ENCODE data around the gene RPP25. TPM values are rescaled to one million over a fixed set of nuclear protein-coding genes. Genes with fewer than 3 reads are reported as not detected.

The RPP25 gene
- total and polyA plus RNA-seq, 2 donors (not counting 1 experiment from before 2014, with no cell fraction given): 0.92 to 3.1 TPM

DNA sequence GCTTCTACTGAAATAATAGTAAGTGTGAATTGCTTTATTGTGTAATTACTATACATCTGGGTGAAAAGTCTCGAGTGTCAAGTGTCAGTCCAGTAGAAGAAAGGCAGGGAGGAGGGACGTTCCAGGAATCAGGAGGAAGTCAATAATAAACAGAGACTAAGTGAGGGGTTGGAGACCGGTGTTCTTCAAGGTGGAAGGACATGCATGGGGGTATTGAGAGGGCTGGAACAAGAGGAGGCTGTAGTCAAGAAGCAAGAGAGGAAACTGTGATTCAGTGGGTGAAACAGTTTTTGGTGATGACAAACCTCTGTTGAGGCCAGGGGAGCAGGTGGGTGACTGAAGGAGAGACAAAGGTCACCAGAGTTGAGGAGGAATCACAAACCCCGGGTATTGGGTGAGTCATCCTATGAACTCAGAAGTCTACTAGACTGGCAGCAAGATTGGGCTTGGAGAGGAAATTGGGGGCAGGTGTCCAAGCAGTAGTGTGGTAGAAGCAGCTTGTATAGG, 27.2 kb upstream of the RPP25 start:
- Mint-ChIP-seq H3K27me3 (peaks cover 42% of the 10 kb centered on the region), H3K4me3 (no peak overlapping the region), H3K27ac (no peak overlapping the region), H3K4me1 (peaks cover 3% of the 10 kb centered on the region), H3K9me3 (ENCODE audit: insufficient read depth) (no peaks in the 10 kb centered on the region)
- TF ChIP-seq, protein P1, sequence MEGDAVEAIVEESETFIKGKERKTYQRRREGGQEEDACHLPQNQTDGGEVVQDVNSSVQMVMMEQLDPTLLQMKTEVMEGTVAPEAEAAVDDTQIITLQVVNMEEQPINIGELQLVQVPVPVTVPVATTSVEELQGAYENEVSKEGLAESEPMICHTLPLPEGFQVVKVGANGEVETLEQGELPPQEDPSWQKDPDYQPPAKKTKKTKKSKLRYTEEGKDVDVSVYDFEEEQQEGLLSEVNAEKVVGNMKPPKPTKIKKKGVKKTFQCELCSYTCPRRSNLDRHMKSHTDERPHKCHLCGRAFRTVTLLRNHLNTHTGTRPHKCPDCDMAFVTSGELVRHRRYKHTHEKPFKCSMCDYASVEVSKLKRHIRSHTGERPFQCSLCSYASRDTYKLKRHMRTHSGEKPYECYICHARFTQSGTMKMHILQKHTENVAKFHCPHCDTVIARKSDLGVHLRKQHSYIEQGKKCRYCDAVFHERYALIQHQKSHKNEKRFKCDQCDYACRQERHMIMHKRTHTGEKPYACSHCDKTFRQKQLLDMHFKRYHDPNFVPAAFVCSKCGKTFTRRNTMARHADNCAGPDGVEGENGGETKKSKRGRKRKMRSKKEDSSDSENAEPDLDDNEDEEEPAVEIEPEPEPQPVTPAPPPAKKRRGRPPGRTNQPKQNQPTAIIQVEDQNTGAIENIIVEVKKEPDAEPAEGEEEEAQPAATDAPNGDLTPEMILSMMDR (IDR thresholded peaks at IDR 0.05): no peak
- TF ChIP-seq EZH2 (IDR thresholded peaks at IDR 0.05; ENCODE audit: borderline replicate concordance, insufficient read depth, low read depth, low read length, poor library complexity, severe bottlenecking): no peak
- no peaks in the 10 kb centered on the region for H3K79me2 ChIP-seq (ENCODE audit: control insufficient read depth, insufficient read depth, low read length)
- 41% methylated on average over 4 of the region's 4 CpGs for WGBS (ENCODE audit: insufficient coverage)
- no peak overlapping the region for H3K4me3 ChIP-seq (ENCODE audit: control extremely low read depth in 1 of 5, extremely low read depth in 1 of 5, insufficient read depth in 1 of 5, low read depth in 2 of 5, low read length in 4 of 5)
- H3K27ac ChIP-seq (ENCODE audit: low read length in 2 of 2): no peak overlapping the region
- DNase-seq (no peak), ATAC-seq (ENCODE audit: low read depth) (peak; percentile 31)
- H3K4me1 ChIP-seq (ENCODE audit: control insufficient read depth in 2 of 2, insufficient read depth in 2 of 2, low read length in 2 of 2): no peaks in the 10 kb centered on the region
- H3K27me3 ChIP-seq (replicated peaks in 1 of 4; ENCODE audit: control extremely low read depth in 1 of 4, control insufficient read depth in 3 of 4, insufficient read depth in 4 of 4, low read length in 3 of 4): peaks cover 0 to 37% (median 6%) of the 10 kb centered on the region in 4 experiments
- no peaks in the 10 kb centered on the region for H4K20me1 ChIP-seq (ENCODE audit: control insufficient read depth, insufficient read depth, low read length, poor library complexity, severe bottlenecking)
- H3K36me3 ChIP-seq (replicated peaks in 1 of 2; ENCODE audit: control extremely low read depth in 1 of 2, control insufficient read depth in 1 of 2, extremely low read depth in 1 of 2, insufficient read depth in 2 of 2, low read length in 1 of 2): no peaks in the 10 kb centered on the region
- no peak overlapping the region for H3K4me2 ChIP-seq (replicated peaks; ENCODE audit: low read depth, low read length, poor library complexity, severe bottlenecking)
- ChIA-PET POLR2A (no interaction called here), CTCF (no interaction called here)
- intact Hi-C loops (cut with micrococcal nuclease): no loop called here
- peaks cover 0 to 4% (median 0%) of the 10 kb centered on the region in 3 donors for H3K9me3 ChIP-seq (ENCODE audit: control extremely low read depth in 1 of 3, control insufficient read depth in 2 of 3, insufficient read depth in 1 of 3, low read length in 2 of 3)
- H3K9ac ChIP-seq (ENCODE audit: low read length): no peak overlapping the region
- no peak overlapping the region for H2AFZ ChIP-seq (ENCODE audit: insufficient read depth, low read depth, low read length, poor library complexity, severe bottlenecking)

GRCh38 chr15:74982183-74982582, 25.6 kb upstream of the RPP25 start:
- CTCF ChIA-PET: no interaction called here
- no peak for DNase-seq

More at GRCh38 chr15:74982183-74982582, 25.6 kb upstream of the RPP25 start:
- Mint-ChIP-seq H3K27ac (no peak overlapping the region), H3K9me3 (ENCODE audit: insufficient read depth) (no peaks in the 10 kb centered on the region), H3K27me3 (peaks cover 47% of the 10 kb centered on the region), H3K4me1 (peaks cover 3% of the 10 kb centered on the region), H3K4me3 (no peak overlapping the region)
- ATAC-seq (ENCODE audit: low read depth): no peak
- Histone ChIP-seq H3K27me3 (replicated peaks in 1 of 4; ENCODE audit: control extremely low read depth in 1 of 4, control insufficient read depth in 3 of 4, insufficient read depth in 4 of 4, low read length in 3 of 4) (peaks cover 0 to 36% (median 13%) of the 10 kb centered on the region in 4 experiments), H3K27ac (ENCODE audit: low read length in 2 of 2) (no peak overlapping the region), H3K79me2 (ENCODE audit: control insufficient read depth, insufficient read depth, low read length) (no peaks in the 10 kb centered on the region), H3K4me2 (replicated peaks; ENCODE audit: low read depth, low read length, poor library complexity, severe bottlenecking) (no peak overlapping the region), H4K20me1 (ENCODE audit: control insufficient read depth, insufficient read depth, low read length, poor library complexity, severe bottlenecking) (no peaks in the 10 kb centered on the region), H3K9me3 (ENCODE audit: control extremely low read depth in 1 of 3, control insufficient read depth in 2 of 3, insufficient read depth in 1 of 3, low read length in 2 of 3) (no peaks in the 10 kb centered on the region), H2AFZ (ENCODE audit: insufficient read depth, low read depth, low read length, poor library complexity, severe bottlenecking) (no peak overlapping the region), H3K4me3 (ENCODE audit: control extremely low read depth in 1 of 5, extremely low read depth in 1 of 5, insufficient read depth in 1 of 5, low read depth in 2 of 5, low read length in 4 of 5) (no peak overlapping the region), H3K9ac (ENCODE audit: low read length) (no peak overlapping the region), H3K36me3 (replicated peaks in 1 of 2; ENCODE audit: control extremely low read depth in 1 of 2, control insufficient read depth in 1 of 2, extremely low read depth in 1 of 2, insufficient read depth in 2 of 2, low read length in 1 of 2) (no peaks in the 10 kb centered on the region), H3K4me1 (ENCODE audit: control insufficient read depth in 2 of 2, insufficient read depth in 2 of 2, low read length in 2 of 2) (no peaks in the 10 kb centered on the region)
- 76% methylated on average over 4 of the region's 5 CpGs for WGBS (ENCODE audit: insufficient coverage)
- intact Hi-C loops (cut with micrococcal nuclease): no loop called here
- TF ChIP-seq, protein P1 (IDR thresholded peaks at IDR 0.05): no peak
- no peak for TF ChIP-seq EZH2 (IDR thresholded peaks at IDR 0.05; ENCODE audit: borderline replicate concordance, insufficient read depth, low read depth, low read length, poor library complexity, severe bottlenecking)
- POLR2A ChIA-PET: interaction anchor here (0.6 kb wide), 1 partner anchor 94 kb away, joined by 3 read pairs; no protein-coding TSS in a partner anchor
